AG04450 (cell line): ENCODE data around the gene GOPC. TPM values are rescaled to one million over a fixed set of nuclear protein-coding genes. Genes with fewer than 3 reads are reported as not detected.
"Not testable (repeated sequence)": the region's sequence is repeated elsewhere in the genome, so short reads cannot be mapped to it uniquely, and the experiment has no call there.

Source experiments
- CTCF ChIA-PET: fragments of 300-600, 350-600 bp; formaldehyde crosslinking; extraction: SDS; loops from one replicate; lab custom pipeline; 2022; ENCODE audit warnings: antibody characterized with exemption, inconsistent platforms; lab: Charles Lee
- POLR2A ChIA-PET: fragments of 350-600 bp; formaldehyde crosslinking; extraction: SDS; loops from one replicate; lab custom pipeline; 2021; ENCODE audit warnings: antibody characterized with exemption, inconsistent platforms; lab: Yijun Ruan, JAX
- DNase-seq: peaks from one replicate; pipeline ENCODE4 v3.0.0-alpha.2; 2011; ENCODE audit warnings: low read depth, low spot score
- H3K27ac ChIP-seq: one replicate; pipeline ENCODE4 v1.5.1; 2012; ENCODE audit warnings: low read depth, low read length, control low read depth
- H3K27me3 ChIP-seq: one replicate; pipeline ENCODE4 v1.6.0; 2012; ENCODE audit warnings: low read length; ENCODE audit not compliant: control insufficient read depth, insufficient read depth
- H3K4me3 ChIP-seq: 2 replicates; pipeline ENCODE4 v1.5.1; 2011; ENCODE audit warnings: mild to moderate bottlenecking, low read depth, low read length, control low read depth
- H3K9me3 ChIP-seq: 2 replicates; pipeline ENCODE4 v1.5.1; 2012; ENCODE audit warnings: low read length; ENCODE audit not compliant: control insufficient read depth, insufficient read depth
- polyA plus RNA-seq: library from polyadenylated mRNA; depleted of rRNA; stranded (reverse); fragments of >200 nt; gene quantifications from 2 replicates; pipeline ENCODE4 v1.2.3, GENCODE V29; 2011
- TF ChIP-seq, protein P1 (sequence below): IDR thresholded peaks from 2 replicates; pipeline ENCODE4 v1.5.1; 2011; ENCODE audit warnings: low read depth, low read length, control low read depth, inconsistent platforms

The GOPC gene
- polyA plus RNA-seq, 1 experiment: 37.8 TPM

DNA sequence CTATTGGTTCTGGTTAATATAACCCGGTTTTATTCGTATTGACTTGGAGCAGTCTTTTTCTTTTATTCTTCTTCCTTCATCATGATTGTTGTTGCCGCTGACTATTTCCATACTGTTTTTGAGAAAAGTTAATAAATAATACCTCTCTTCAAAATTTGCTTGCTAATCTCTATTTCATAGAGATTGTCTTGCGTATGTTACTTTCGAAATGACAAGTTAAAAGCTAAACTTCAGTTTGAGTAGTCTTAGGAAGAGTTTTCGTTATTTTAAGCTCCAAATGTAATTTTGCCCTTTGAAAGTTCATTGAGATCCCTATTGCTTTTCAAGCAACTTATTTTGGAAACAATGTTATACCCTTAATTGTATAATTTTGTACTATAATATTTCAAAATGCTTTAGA lies 83.4 kb downstream of the GOPC start:
- DNase-seq: no peak
- no peak overlapping the region for H3K4me3 ChIP-seq
- ChIA-PET POLR2A (no interaction called here), CTCF (no interaction called here)
- TF ChIP-seq, protein P1, sequence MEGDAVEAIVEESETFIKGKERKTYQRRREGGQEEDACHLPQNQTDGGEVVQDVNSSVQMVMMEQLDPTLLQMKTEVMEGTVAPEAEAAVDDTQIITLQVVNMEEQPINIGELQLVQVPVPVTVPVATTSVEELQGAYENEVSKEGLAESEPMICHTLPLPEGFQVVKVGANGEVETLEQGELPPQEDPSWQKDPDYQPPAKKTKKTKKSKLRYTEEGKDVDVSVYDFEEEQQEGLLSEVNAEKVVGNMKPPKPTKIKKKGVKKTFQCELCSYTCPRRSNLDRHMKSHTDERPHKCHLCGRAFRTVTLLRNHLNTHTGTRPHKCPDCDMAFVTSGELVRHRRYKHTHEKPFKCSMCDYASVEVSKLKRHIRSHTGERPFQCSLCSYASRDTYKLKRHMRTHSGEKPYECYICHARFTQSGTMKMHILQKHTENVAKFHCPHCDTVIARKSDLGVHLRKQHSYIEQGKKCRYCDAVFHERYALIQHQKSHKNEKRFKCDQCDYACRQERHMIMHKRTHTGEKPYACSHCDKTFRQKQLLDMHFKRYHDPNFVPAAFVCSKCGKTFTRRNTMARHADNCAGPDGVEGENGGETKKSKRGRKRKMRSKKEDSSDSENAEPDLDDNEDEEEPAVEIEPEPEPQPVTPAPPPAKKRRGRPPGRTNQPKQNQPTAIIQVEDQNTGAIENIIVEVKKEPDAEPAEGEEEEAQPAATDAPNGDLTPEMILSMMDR: no peak
- no peaks in the 10 kb centered on the region for H3K27me3 ChIP-seq
- H3K9me3 ChIP-seq: no peaks in the 10 kb centered on the region
- H3K27ac ChIP-seq: no peak overlapping the region

DNA sequence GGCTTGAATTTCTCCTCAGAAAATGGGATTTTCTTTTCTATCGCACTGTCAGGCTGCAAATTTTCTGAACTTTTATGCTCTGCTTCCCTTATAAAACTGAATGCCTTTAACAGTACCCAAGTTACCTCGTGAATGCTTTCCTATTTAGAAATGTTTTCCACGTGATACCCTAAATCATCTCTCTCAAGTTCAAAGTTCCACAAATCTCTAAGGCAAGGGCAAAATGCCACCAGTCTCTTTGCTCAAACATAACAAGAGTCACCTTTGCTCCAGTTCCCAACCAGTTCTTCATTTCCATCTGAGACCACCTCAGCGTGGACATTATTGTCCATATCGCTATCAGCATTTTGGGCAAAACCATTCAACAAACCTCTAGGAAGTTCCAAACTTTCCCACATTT lies 84.3 kb downstream of the GOPC start:
- POLR2A ChIA-PET, CTCF ChIA-PET, H3K27ac ChIP-seq: not testable (repeated sequence)

DNA sequence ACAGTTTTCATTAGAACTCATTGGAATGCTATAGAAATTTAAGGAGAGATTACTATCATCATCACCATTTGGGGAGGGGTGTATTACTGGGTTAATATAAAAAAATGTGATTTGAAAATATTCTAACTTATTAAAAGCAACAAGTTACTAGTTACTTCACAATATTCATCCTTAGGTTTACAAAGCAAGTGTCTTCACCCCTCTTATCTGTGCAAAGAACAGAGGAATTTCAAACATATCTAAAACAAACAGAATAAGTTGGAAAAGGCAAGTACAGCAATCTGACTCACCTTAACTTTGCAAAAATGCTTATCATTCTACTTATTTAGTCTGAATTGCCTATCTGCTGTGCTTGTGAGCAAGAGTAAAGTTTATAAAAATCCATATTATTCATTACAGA lies 87.0 kb downstream of the GOPC start:
- ChIA-PET CTCF (no interaction called here), POLR2A (no interaction called here)
- Histone ChIP-seq H3K27ac (no peak overlapping the region), H3K4me3 (no peak overlapping the region), H3K27me3 (no peaks in the 10 kb centered on the region), H3K9me3 (no peaks in the 10 kb centered on the region)
- no peak for DNase-seq
- TF ChIP-seq, protein P1: no peak

More for the DNA sequence above, 84.3 kb downstream of the GOPC start:
- H3K9me3 ChIP-seq, DNase-seq, H3K27me3 ChIP-seq, H3K4me3 ChIP-seq: not testable (repeated sequence)

DNA sequence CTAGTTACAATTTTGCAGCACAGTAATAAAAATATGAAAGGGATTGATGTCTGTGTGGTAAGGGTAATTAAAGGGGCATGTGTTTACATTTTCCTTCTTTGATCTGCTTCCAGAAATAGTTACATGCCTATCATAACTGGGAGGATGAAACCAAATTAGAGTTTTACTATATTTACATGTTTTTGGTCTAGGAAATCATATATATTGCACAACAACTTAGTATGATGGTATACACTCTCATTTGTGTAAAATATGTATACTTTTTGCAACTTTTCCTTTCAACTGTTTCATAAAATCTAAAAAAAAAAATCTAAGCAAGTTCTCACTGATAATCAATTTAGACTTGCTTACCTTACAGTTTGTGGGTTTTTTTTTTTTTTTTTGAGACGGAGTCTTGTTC lies 87.7 kb downstream of the GOPC start:
- CTCF ChIA-PET: no interaction called here
- TF ChIP-seq, protein P1: no peak
- Histone ChIP-seq H3K4me3 (no peak overlapping the region), H3K9me3 (no peaks in the 10 kb centered on the region), H3K27ac (no peak overlapping the region), H3K27me3 (no peaks in the 10 kb centered on the region)
- no peak for DNase-seq
- POLR2A ChIA-PET: interaction anchor here (0.7 kb wide), 1 partner anchor 214 kb away, joined by 3 read pairs; no protein-coding TSS in a partner anchor

DNA sequence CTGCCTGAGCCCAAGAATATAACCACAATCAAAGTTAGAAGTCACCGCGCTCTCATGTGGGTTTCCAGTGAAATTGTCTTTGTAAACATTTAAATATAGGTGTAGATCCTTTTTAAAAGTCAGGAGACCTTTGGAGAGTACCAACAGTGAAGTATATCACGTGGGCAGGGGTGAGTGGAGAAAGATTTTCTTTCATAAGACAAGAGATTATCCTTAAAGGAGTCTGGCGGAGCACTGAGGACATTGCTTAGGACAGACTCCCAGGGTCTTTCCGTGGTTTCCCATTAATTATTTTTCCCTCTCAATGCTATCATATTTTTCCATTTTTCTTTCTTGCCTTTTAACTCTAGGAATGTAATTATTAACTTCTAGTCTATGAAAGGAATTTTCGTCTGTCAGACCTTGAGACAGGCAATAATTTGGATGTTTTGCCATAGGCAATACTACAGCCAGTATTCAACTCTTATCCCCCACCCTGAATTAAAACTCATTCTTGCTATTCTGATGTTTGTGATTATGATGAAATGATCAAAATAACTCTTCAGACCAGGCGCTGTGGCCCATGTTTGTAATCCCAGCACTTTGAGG lies 88.4 kb downstream of the GOPC start:
- H3K27ac ChIP-seq: no peak overlapping the region
- no peaks in the 10 kb centered on the region for H3K27me3 ChIP-seq
- TF ChIP-seq, protein P1: no peak
- POLR2A ChIA-PET: interaction anchor here (0.7 kb wide), 1 partner anchor 215 kb away, joined by 3 read pairs; no protein-coding TSS in a partner anchor
- H3K9me3 ChIP-seq: no peaks in the 10 kb centered on the region
- DNase-seq: no peak
- no peak overlapping the region for H3K4me3 ChIP-seq
- CTCF ChIA-PET: no interaction called here
